GM18907 (cell line): ENCODE data around the gene GPR161.
A peak's percentile ranks its signal among the peaks of the same experiment; 100 is the strongest.
"Not testable (repeated sequence)": the region's sequence is repeated elsewhere in the genome, so short reads cannot be mapped to it uniquely, and the experiment has no call there.

Source experiments
- ATAC-seq: cut with Tn5 transposase; IDR thresholded peaks from one replicate; pipeline ENCODE4 v1.9.1; 2021; ENCODE audit warnings: mild to moderate bottlenecking, moderate library complexity; ENCODE audit not compliant: unreplicated experiment

GPR161 gene

GRCh38 chr1:168136709-168137514 lies at the start of gene GPR161:
Gene GPR161, minus strand, starts transcription at chr1:168136930. Its CDS starts 32,080 bp downstream, at chr1:168104850.
- peak; percentile 56 for ATAC-seq

GRCh38 chr1:168181063-168181720 lies 44.5 kb upstream of the GPR161 start:
- ATAC-seq: not testable (repeated sequence)

- no peak for ATAC-seq
These were observed 43.4 kb upstream of the GPR161 start for GRCh38 chr1:168180148-168180524.

GRCh38 chr1:168179438-168180147 lies 42.9 kb upstream of the GPR161 start:
- no peak for ATAC-seq

GRCh38 chr1:168178638-168179437 lies 42.1 kb upstream of the GPR161 start, which contains the start of gene TIPRL:
Gene TIPRL, plus strand, starts transcription at chr1:168178962. Its CDS starts 116 bp downstream, at chr1:168179078.
- peak; percentile 92 for ATAC-seq

- no peak for ATAC-seq
These were observed 41.5 kb upstream of the GPR161 start for GRCh38 chr1:168178227-168178637.

- no peak for ATAC-seq
These were observed 35.7 kb upstream of the GPR161 start for GRCh38 chr1:168172250-168172915.

- ATAC-seq: no peak
These were observed 34.1 kb upstream of the GPR161 start for GRCh38 chr1:168170564-168171508.

GRCh38 chr1:168167806-168168205 lies 31.1 kb upstream of the GPR161 start:
- no peak for ATAC-seq

GRCh38 chr1:168164771-168165170 lies 28.0 kb upstream of the GPR161 start:
- no peak for ATAC-seq

- no peak for ATAC-seq
These were observed 26.9 kb upstream of the GPR161 start for GRCh38 chr1:168163670-168164069.

- ATAC-seq: no peak
These were observed 24.7 kb upstream of the GPR161 start for GRCh38 chr1:168161459-168161858.

GRCh38 chr1:168159979-168160378 lies 23.2 kb upstream of the GPR161 start:
- ATAC-seq: no peak

GRCh38 chr1:168159251-168159650 lies 22.5 kb upstream of the GPR161 start:
- no peak for ATAC-seq

GRCh38 chr1:168157638-168158037 lies 20.9 kb upstream of the GPR161 start:
- no peak for ATAC-seq

- no peak for ATAC-seq
These were observed 19.2 kb upstream of the GPR161 start for GRCh38 chr1:168155910-168156309.

- ATAC-seq: not testable (repeated sequence)
These were observed 18.0 kb upstream of the GPR161 start for GRCh38 chr1:168154707-168155106.

- no peak for ATAC-seq
These were observed 15.2 kb upstream of the GPR161 start for GRCh38 chr1:168151935-168152334.

- ATAC-seq: no peak
These were observed 13.6 kb upstream of the GPR161 start for GRCh38 chr1:168150283-168150682.
